HEK293T (cell line): ENCODE results near the gene ST3GAL6.

Source experiments
- ELF4 ChIP-seq: fragments of 450-650 bp; IDR thresholded peaks from 2 replicates; pipeline ENCODE4 v1.6.1; 2017; ENCODE audit warnings: antibody characterized with exemption
- LEF1 ChIP-seq: fragments of 450-650 bp; IDR thresholded peaks from 2 replicates; pipeline ENCODE4 v1.6.1; 2017; ENCODE audit warnings: mild to moderate bottlenecking, borderline replicate concordance
- PKNOX1 ChIP-seq: fragments of 450-650 bp; IDR thresholded peaks from 2 replicates; pipeline ENCODE4 v1.6.1; 2016
- SUZ12 ChIP-seq: fragments of 450-650 bp; IDR thresholded peaks from 2 replicates; pipeline ENCODE4 v1.6.1; 2016; ENCODE audit warnings: mild to moderate bottlenecking

GRCh38 chr3:98811048-98811447, 47.9 kb downstream of the ST3GAL6 start:
- TF ChIP-seq PKNOX1 (no peak), SUZ12 (no peak), ELF4 (no peak), LEF1 (no peak)
